ENCODE results near the gene ODF2L.

ODF2L gene

DNA sequence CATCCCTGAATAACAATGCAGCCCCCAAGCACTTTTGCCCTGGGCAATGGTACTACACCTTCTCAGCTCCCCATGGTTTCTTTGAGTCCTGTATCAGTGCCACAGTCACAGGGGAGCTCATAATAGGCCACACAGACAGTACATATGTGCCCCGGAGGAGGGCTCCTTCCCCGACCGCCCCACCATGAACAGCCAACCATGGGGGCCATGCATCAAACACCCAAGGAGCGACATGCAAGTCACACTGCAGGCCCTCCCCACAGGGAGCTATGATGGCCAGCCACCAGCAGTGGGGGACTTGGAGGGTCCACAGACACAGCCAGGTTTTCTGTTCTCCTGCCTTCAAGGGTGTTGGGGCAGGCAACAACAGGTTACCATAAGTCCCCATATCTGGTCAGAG lies 14.8 kb upstream of the ODF2L start:
- Mint-ChIP-seq H3K27me3 (no peaks in the 10 kb centered on the region), H3K4me3 (no peak overlapping the region), H3K36me3 (ENCODE audit: low read depth) (no peaks in the 10 kb centered on the region), H3K4me1 (ENCODE audit: low read depth) (no peaks in the 10 kb centered on the region), H3K9me3 (no peaks in the 10 kb centered on the region), H3K27ac (no peak overlapping the region)

DNA sequence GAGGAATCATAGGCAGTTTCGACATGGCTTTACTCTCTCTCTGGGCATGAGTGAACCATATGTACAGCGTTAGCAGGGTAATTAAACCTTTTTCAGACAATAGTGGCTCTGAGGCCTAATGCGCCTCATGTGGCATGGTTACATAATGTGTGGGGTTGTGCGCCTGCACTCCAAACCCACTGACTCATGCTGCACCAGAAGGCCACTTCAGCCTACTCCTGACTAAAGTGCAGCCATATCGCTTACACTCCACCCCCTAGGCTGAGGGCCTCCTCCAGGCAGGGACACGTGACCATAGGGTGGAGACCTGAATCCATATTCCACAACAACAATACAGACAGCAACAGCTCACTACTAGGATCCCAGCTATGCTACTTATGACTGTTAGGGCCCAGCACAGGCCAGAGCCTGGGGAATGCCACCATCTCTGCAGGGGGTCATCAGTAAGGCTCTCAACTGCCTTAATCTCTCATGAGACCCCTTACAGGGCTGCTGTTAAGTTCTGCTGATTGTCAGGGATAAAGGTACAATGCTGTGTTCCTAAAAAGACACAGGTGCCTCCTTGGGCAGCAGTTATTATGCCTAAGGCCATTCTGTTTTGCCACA lies 13.4 kb upstream of the ODF2L start:
- Mint-ChIP-seq H3K27ac (no peak overlapping the region), H3K36me3 (ENCODE audit: low read depth) (no peaks in the 10 kb centered on the region), H3K4me3 (no peak overlapping the region), H3K9me3 (no peaks in the 10 kb centered on the region), H3K4me1 (ENCODE audit: low read depth) (no peaks in the 10 kb centered on the region), H3K27me3 (no peaks in the 10 kb centered on the region)

DNA sequence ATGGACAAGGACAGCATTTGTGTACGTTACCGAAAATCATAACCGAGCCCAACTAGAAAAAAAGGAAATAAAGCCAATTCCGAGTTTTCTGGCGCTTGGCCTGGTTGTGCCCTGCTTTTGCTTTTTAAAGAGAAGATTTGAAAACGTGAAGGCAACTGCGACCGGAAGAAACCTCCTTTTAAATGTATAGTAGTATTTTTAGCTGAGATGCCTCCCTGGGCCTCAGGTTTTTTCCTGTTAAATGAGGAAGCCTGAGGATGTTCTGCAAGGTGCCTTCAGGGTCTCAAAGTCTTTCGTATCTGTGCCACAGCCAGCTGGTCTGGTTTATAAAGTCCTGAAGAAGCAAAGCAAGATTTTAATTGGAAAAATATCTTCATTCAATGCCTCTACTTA lies 371 bp upstream of the ODF2L start:
- Mint-ChIP-seq H3K4me3 (peak overlapping the region; percentile 94), H3K4me1 (ENCODE audit: low read depth) (peaks cover 45% of the 10 kb centered on the region), H3K27me3 (no peaks in the 10 kb centered on the region), H3K36me3 (ENCODE audit: low read depth) (peaks cover 4% of the 10 kb centered on the region), H3K9me3 (no peaks in the 10 kb centered on the region), H3K27ac (peak overlapping the region; percentile 95)

DNA sequence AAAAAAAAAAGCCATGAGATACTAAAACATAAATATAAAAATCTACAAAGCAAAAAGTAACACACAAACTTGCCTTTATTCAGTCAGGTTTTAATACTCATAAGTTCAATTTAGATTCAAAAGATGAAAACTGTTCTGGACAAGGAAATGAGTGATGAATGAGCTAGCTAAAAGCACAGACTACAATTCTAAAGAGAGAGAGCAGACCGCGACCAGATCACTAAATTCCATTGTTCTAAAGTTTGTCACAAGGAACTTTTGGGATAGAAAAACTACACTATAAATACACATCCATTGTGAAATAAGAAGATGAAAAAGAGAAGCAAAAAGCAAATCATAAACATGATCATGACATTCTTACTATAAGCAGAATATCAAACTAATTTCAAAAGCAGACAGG lies 1.7 kb downstream of the ODF2L start:
- Mint-ChIP-seq H3K27ac (no peak overlapping the region), H3K36me3 (ENCODE audit: low read depth) (peaks cover 13% of the 10 kb centered on the region), H3K27me3 (no peaks in the 10 kb centered on the region), H3K4me1 (ENCODE audit: low read depth) (peaks cover 66% of the 10 kb centered on the region), H3K4me3 (peak overlapping the region; percentile 64), H3K9me3 (no peaks in the 10 kb centered on the region)

DNA sequence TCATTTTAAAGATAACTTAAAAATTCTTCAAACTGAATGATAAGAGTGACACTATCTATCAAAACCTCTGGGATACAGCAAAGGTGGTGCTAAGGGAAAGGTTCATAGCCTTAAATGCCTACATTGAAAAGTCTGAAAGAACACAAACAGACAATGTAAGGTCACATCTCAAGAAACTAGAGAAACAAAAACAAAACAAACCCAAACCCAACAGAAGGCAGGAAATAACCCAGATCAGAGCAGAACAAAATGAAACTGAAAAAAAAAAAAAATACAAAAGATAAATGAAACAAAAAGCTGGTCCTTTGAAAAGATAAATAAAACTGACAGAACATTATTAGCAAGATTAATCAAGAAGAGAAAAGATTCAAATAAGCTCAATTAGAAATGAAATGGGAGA lies 6.8 kb downstream of the ODF2L start:
- H3K36me3 Mint-ChIP-seq (ENCODE audit: low read depth) = peaks cover 13% of the 10 kb centered on the region
- peaks cover 51% of the 10 kb centered on the region for H3K4me1 Mint-ChIP-seq (ENCODE audit: low read depth)
- no peaks in the 10 kb centered on the region for H3K9me3 Mint-ChIP-seq
- no peaks in the 10 kb centered on the region for H3K27me3 Mint-ChIP-seq
- H3K27ac Mint-ChIP-seq = peak overlapping the region; percentile 77
- peak overlapping the region; percentile 62 for H3K4me3 Mint-ChIP-seq

DNA sequence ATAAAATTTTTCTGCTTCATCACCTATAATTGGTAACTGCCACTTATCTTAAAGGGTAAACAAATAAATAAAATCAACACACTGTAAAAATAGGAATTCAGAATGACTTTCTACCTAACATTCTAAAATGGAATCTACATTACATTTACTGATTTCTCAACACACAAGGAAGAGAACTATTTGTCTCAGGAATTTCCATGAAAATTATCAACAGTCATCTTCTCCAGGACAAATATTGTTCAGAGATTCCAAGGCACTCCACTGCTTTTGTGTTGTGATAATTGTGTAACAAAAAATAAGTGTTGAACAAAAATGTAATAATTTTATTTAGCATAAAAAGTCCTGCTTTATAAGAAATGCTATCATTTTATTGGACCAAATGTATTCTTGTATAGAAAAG lies 7.3 kb downstream of the ODF2L start:
- H3K36me3 Mint-ChIP-seq (ENCODE audit: low read depth) = peaks cover 13% of the 10 kb centered on the region
- H3K4me1 Mint-ChIP-seq (ENCODE audit: low read depth) = peaks cover 49% of the 10 kb centered on the region
- no peak overlapping the region for H3K4me3 Mint-ChIP-seq
- H3K9me3 Mint-ChIP-seq = no peaks in the 10 kb centered on the region
- no peak overlapping the region for H3K27ac Mint-ChIP-seq
- no peaks in the 10 kb centered on the region for H3K27me3 Mint-ChIP-seq

DNA sequence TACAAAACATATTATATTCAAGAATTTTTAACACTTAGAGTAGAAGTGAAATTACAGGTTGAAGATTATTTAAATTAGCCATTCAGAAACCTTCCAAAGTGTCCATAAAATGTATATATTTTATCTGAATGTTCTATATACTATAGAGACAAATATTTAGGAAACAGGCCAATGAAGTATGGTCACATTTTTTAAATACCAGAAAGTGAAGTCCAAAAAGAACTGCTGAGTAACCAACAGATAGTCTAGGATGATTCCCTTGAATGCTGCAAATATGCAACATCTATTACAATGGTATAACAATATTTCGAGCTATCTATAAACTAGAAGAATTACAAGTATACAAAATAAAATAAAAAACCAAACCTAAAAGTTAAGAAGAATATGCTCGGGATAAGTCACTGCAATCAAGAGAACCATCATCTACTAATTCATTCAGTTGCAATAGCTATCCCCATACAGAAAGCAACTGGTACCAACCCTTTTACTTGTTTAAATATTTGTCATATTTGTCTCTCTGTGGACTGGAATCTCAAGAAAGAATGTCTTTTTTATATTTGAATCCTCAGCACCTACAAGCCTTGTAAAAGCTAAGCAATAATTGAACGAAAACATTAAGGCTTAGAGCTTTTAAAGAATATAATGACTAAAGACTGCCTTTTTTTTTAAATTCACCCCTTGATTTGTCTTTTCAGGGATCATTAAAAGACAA lies 8.1 kb downstream of the ODF2L start:
- Mint-ChIP-seq H3K27ac (no peak overlapping the region), H3K4me3 (no peak overlapping the region), H3K27me3 (no peaks in the 10 kb centered on the region), H3K9me3 (no peaks in the 10 kb centered on the region), H3K36me3 (ENCODE audit: low read depth) (peaks cover 13% of the 10 kb centered on the region), H3K4me1 (ENCODE audit: low read depth) (peaks cover 45% of the 10 kb centered on the region)

DNA sequence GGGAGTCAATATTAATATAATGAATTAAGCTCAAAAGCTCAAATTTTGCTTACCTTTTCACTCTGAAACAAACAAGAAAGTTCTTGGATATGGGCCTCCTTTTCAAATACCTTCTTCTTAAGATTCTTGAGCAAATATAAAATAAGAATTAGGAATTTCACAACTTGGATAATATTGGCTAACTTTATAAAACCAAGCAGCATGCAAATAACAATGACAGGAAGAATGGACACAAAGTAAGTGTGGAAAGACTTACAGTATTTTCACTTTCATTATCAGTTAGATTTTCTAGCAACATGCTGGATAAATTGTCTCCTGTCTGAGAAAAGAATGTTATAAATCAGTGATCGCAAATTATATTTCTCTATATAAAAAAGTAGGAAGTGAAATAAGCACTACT lies 13.2 kb downstream of the ODF2L start:
- H3K27ac Mint-ChIP-seq = no peak overlapping the region

DNA sequence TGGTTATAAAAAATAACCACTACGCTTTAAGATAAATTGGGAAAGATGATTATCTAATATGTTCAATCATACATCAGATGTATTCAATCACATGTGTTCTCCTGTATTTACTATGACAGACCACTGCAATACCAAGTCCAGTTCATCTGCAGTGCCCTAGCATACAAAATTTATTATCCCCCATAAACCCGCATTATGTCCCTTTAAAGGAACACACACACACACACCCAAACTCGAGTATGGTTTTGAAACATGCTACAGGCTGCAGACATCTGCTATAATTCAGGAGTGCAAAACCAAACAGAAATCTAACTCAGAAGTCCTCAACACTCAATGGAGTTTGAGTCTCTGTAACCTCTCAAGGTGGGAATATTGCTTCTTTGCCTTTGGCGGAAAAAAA lies 14.9 kb downstream of the ODF2L start:
- H3K27ac Mint-ChIP-seq = no peak overlapping the region
- no peaks in the 10 kb centered on the region for H3K27me3 Mint-ChIP-seq
- H3K36me3 Mint-ChIP-seq (ENCODE audit: low read depth) = peaks cover 21% of the 10 kb centered on the region
- no peak overlapping the region for H3K4me3 Mint-ChIP-seq
- H3K9me3 Mint-ChIP-seq = no peaks in the 10 kb centered on the region
- H3K4me1 Mint-ChIP-seq (ENCODE audit: low read depth) = peaks cover 14% of the 10 kb centered on the region

More for the DNA sequence above, 13.2 kb downstream of the ODF2L start:
- H3K27me3 Mint-ChIP-seq = no peaks in the 10 kb centered on the region
- H3K4me3 Mint-ChIP-seq = peak overlapping the region; percentile 39
- H3K36me3 Mint-ChIP-seq (ENCODE audit: low read depth) = peaks cover 6% of the 10 kb centered on the region
- H3K9me3 Mint-ChIP-seq = no peaks in the 10 kb centered on the region
- H3K4me1 Mint-ChIP-seq (ENCODE audit: low read depth) = peaks cover 14% of the 10 kb centered on the region

DNA sequence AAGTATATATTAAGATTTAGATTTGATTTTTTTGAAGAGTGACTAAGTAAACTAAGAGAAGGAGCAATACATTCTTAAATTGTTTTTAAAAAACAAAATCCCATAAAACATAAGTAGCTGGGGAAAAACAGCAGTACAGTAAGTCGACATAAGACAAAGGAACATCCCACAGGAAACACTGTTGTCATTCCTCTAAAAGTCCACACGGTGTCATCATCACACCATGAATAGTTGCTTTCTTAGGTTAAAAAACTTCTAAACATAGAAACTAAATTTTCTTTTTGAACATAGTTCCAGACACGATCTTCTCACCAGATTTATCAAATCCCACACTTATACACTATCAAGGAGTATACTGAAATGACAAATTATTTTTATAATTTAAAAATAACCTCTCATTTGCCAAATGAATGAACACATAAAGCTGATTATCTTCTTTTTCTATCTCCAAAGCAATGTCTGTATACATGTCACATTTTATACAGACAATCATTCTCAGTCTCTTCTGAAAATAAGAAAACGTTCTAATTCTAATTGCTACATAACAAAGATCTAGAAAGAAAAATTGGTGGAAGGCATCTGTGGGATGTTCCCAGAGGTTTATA lies 15.8 kb downstream of the ODF2L start:
- H3K27ac Mint-ChIP-seq = no peak overlapping the region
- no peaks in the 10 kb centered on the region for H3K27me3 Mint-ChIP-seq
- H3K36me3 Mint-ChIP-seq (ENCODE audit: low read depth) = peaks cover 22% of the 10 kb centered on the region
- H3K4me1 Mint-ChIP-seq (ENCODE audit: low read depth) = peaks cover 14% of the 10 kb centered on the region
- H3K9me3 Mint-ChIP-seq = no peaks in the 10 kb centered on the region
- H3K4me3 Mint-ChIP-seq = no peak overlapping the region

DNA sequence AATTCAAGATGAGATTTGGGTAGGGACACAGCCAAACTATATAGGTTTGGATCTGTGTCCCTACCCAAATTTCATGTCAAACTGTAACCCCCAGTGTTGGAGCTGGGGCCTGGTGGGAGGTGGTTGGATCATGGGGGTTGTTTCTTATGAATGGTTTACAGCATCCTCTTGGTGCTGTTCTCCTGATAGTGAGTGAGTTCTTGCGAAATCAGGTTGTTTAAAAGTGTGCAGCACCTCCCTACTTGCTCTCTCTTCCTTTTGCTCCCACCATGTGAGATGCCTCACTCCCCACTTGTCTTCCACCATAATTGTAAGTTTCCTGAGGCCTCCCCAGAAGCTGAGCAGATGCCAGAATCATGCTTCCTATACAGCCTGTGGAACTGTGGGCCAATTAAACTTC lies 17.3 kb downstream of the ODF2L start:
- H3K4me1 Mint-ChIP-seq (ENCODE audit: low read depth) = peaks cover 14% of the 10 kb centered on the region
- no peak overlapping the region for H3K27ac Mint-ChIP-seq
- peaks cover 27% of the 10 kb centered on the region for H3K36me3 Mint-ChIP-seq (ENCODE audit: low read depth)
- no peak overlapping the region for H3K4me3 Mint-ChIP-seq
- H3K9me3 Mint-ChIP-seq = no peaks in the 10 kb centered on the region
- no peaks in the 10 kb centered on the region for H3K27me3 Mint-ChIP-seq

DNA sequence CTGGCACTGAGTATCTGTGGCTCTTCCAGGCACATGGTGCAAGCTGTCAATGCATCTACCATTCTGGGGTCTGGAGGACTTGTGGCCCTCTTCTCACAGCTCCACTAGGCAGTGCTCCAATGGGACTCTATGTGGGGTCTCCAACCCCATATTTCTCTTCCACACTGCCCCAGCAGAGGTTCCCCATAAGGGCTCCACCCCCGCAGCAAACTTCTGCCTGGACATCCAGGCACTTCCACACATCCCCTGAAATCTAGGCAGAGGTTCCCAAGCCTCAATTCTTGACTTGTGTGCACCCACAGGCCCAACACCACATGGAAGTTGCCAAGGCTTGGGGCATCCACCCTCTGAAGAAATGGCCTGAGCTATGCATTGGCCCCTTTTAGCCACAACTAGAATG lies 18.8 kb downstream of the ODF2L start:
- no peak overlapping the region for H3K4me3 Mint-ChIP-seq
- peaks cover 35% of the 10 kb centered on the region for H3K36me3 Mint-ChIP-seq (ENCODE audit: low read depth)
- peaks cover 8% of the 10 kb centered on the region for H3K4me1 Mint-ChIP-seq (ENCODE audit: low read depth)
- H3K9me3 Mint-ChIP-seq = no peaks in the 10 kb centered on the region
- H3K27ac Mint-ChIP-seq = no peak overlapping the region
- no peaks in the 10 kb centered on the region for H3K27me3 Mint-ChIP-seq

DNA sequence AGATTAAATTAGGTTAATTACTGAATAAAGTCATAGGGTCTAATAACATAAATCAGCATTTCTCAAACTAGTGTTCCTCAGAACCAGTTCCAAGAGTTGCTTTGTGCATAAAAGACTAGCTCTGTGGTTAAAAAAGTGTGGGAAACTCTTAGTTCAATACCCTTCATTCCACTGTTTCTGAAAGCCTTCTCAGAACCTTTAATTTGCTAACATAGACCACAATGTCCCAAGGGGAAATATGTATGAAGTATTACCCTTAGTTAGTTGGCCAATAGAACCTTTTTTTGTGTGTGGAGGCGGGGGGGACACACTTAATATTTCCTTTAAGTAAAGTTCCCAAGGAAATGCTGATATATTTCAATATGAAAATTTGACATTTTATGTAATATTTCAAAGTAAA lies 20.4 kb downstream of the ODF2L start:
- Mint-ChIP-seq H3K27me3 (no peaks in the 10 kb centered on the region), H3K9me3 (no peaks in the 10 kb centered on the region), H3K36me3 (ENCODE audit: low read depth) (peaks cover 40% of the 10 kb centered on the region), H3K4me1 (ENCODE audit: low read depth) (peaks cover 12% of the 10 kb centered on the region), H3K4me3 (no peak overlapping the region), H3K27ac (no peak overlapping the region)

DNA sequence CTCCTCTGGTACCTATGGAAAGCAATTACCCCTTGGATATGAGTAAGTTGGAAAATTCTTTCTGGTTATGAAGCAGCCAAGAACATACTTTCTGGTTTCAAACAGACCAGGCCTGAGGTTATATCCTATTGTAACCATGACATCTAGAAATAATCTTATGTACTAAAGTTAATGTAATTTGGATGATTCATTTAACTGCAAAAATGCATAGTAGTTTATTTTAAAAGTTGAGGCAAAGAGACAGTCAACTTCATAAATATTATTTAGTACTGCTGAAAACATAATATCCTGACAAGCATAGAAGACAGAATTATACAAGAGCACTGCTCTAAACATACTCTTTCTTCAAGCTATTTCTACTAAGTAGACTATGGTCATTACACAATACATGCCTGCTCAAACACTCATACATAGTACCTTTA lies 25.5 kb downstream of the ODF2L start:
- H3K4me3 Mint-ChIP-seq = no peak overlapping the region

DNA sequence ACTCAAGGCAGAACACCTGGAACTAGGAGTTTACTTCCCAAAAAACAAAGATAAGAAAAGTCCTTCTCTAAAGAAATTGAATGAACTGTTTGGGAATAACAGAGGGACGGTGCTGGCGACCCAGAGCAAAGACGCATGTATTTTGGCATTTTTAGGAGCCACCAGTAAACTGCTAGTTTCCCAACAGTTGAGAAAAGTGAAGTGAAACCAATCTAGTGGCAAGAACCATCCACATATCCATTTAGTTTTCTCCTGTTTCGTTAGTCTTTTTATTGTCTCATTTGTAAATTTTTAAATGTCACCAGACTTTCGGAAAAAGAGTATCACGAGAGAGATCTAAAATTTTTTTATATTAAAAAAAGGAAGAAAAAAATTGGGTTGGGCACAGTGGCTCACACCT lies 30.2 kb downstream of the ODF2L start:
- Mint-ChIP-seq H3K27me3 (no peaks in the 10 kb centered on the region), H3K4me1 (ENCODE audit: low read depth) (peaks cover 7% of the 10 kb centered on the region), H3K27ac (no peak overlapping the region), H3K36me3 (ENCODE audit: low read depth) (peaks cover 13% of the 10 kb centered on the region), H3K4me3 (no peak overlapping the region), H3K9me3 (no peaks in the 10 kb centered on the region)

More for the DNA sequence above, 25.5 kb downstream of the ODF2L start:
- Mint-ChIP-seq H3K9me3 (no peaks in the 10 kb centered on the region), H3K27ac (no peak overlapping the region), H3K36me3 (ENCODE audit: low read depth) (peaks cover 22% of the 10 kb centered on the region), H3K4me1 (ENCODE audit: low read depth) (peaks cover 12% of the 10 kb centered on the region), H3K27me3 (no peaks in the 10 kb centered on the region)

Data from stimulated activated naive CD8-positive, alpha-beta T cell treated with anti-CD3 and anti-CD28 coated beads, Interleukin-15, Interleukin-2, amounts not matched to agents 100 ng/mL and 50 ng/mL, for 24 hours (primary cell).